ENCODE measurements around the gene KIAA1958. TPM values are rescaled to one million over a fixed set of nuclear protein-coding genes. Genes with fewer than 3 reads are reported as not detected.

Gene KIAA1958
- total and polyA plus RNA-seq, 2 of the 8 experiments (the other 6 are each of a cell fraction or from before 2014, with no cell fraction given) = 11.4 to 43.8 TPM

DNA sequence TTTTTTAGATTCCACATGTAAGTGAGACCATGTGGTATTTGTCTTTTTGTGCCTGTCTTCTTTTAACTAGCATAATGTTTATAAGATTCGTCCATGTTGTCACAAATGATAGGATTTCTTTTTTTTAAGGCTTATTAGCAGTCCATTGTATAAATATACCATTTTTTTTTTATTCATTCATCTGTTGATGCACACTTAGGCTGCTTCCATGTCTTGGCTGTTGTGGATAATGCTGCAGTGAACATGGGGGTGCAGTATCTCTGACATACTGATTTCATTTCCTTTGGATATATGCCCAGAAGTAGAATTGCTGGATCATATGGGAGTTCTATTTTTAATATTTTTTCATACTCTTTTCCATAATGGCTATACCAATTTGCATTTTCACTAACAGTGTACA, 48.7 kb downstream of the KIAA1958 start:
- no peak for FAIRE-seq
- H3K4me2 ChIP-seq (ENCODE audit: insufficient read depth in 1 of 2, low read depth in 2 of 2, low read length in 2 of 2) = no peak overlapping the region
- TF ChIP-seq, protein P1, sequence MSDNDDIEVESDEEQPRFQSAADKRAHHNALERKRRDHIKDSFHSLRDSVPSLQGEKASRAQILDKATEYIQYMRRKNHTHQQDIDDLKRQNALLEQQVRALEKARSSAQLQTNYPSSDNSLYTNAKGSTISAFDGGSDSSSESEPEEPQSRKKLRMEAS (IDR thresholded peaks at IDR 0.05) = no peak

More for the DNA sequence above, 48.7 kb downstream of the KIAA1958 start:
- H3K9me3 ChIP-seq (ENCODE audit: insufficient read depth in 2 of 2, low read depth in 1 of 2, low read length in 1 of 2) = no peaks in the 10 kb centered on the region
- no peak for DNase-seq (ENCODE audit: low read depth in 1 of 2, low spot score in 2 of 2)
- H2AFZ ChIP-seq (ENCODE audit: low read length) = no peak overlapping the region
- no peak overlapping the region for H3K27ac ChIP-seq (ENCODE audit: low read depth, low read length)
- no peak overlapping the region for H3K56ac ChIP-seq (replicated peaks; ENCODE audit: insufficient read length, low read depth, low read length)
- H2BK20ac ChIP-seq (ENCODE audit: low read length) = no peak overlapping the region
- no peak overlapping the region for H4K91ac ChIP-seq (replicated peaks; ENCODE audit: insufficient read length, low read length)
- H3K4me3 ChIP-seq (ENCODE audit: extremely low read depth in 1 of 4, insufficient read depth in 2 of 4, low read depth in 3 of 4, low read length in 4 of 4) = no peak overlapping the region
- H3K4me1 ChIP-seq (replicated peaks in 1 of 4; ENCODE audit: control insufficient read depth in 3 of 4, insufficient read depth in 4 of 4, low read length in 3 of 4) = peaks cover 0 to 3% (median 0%) of the 10 kb centered on the region in 4 experiments; a peak in 3 of 7 replicates
- H3K9ac ChIP-seq (replicated peaks in 1 of 4; ENCODE audit: extremely low read depth in 1 of 4, low read depth in 3 of 4, low read length in 3 of 4) = no peak overlapping the region
- H4K8ac ChIP-seq (ENCODE audit: extremely low read depth, insufficient read depth, low read length) = no peak overlapping the region
- H2BK15ac ChIP-seq (ENCODE audit: low read length) = no peak overlapping the region
- H3K27me3 ChIP-seq (replicated peaks in 1 of 4; ENCODE audit: control insufficient read depth in 3 of 4, extremely low read depth in 1 of 4, insufficient read depth in 3 of 4, low read length in 3 of 4) = no peaks in the 10 kb centered on the region
- no peak overlapping the region for H3K18ac ChIP-seq (ENCODE audit: extremely low read depth, low read length)
- H2AK5ac ChIP-seq (ENCODE audit: low read depth, low read length) = no peak overlapping the region
- H2BK5ac ChIP-seq (ENCODE audit: low read depth, low read length) = no peak overlapping the region
- H3K14ac ChIP-seq (ENCODE audit: insufficient read length) = no peak overlapping the region
- peaks cover 0 to 5% of the 10 kb centered on the region in 2 experiments for H4K20me1 ChIP-seq (replicated peaks in 1 of 2; ENCODE audit: control insufficient read depth in 1 of 2, insufficient read depth in 2 of 2, low read length in 2 of 2)
- POLR2A ChIA-PET (ENCODE audit: partially characterized antibody) = no interaction called here
- H3K23me2 ChIP-seq (ENCODE audit: low read depth, low read length) = no peaks in the 10 kb centered on the region
- H4K5ac ChIP-seq (ENCODE audit: insufficient read length, low read depth, low read length) = no peak overlapping the region
- no peak overlapping the region for H3K4ac ChIP-seq (replicated peaks; ENCODE audit: insufficient read length, low read depth, low read length)
- WGBS, 2 experiments (ENCODE audit: extremely low coverage in 1 of 2, insufficient coverage in 1 of 2, insufficient read length in 1 of 2, insufficient replicate concordance in 2 of 2, low coverage in 1 of 2, low lambda C conversion rate in 2 of 2, missing lambda C conversion rate in 1 of 2) = 0% methylated on average over 1 of the region's 1 CpG; no CpG with 5 or more reads in 1 of the 2 experiments
- H2BK12ac ChIP-seq (ENCODE audit: low read depth, low read length) = no peak overlapping the region
- peaks cover 0 to 4% (median 0%) of the 10 kb centered on the region in 4 experiments; a peak in 1 of 8 replicates for H3K36me3 ChIP-seq (ENCODE audit: control insufficient read depth in 2 of 4, insufficient read depth in 4 of 4, low read length in 3 of 4)
- no peak overlapping the region for H2BK120ac ChIP-seq (replicated peaks; ENCODE audit: low read depth, low read length)
- no peak overlapping the region for H3K23ac ChIP-seq (ENCODE audit: insufficient read length)
- H3K79me1 ChIP-seq (ENCODE audit: low read depth, low read length) = peaks cover 9% of the 10 kb centered on the region
- peaks cover 0 to 78% of the 10 kb centered on the region in 2 experiments; a peak in 3 of 4 replicates for H3K79me2 ChIP-seq (ENCODE audit: control insufficient read depth in 1 of 2, insufficient read depth in 2 of 2, low read length in 2 of 2)
- CTCF ChIA-PET (ENCODE audit: partially characterized antibody) = interaction anchor here (0.5 kb wide), 1 partner anchor 284 kb away, joined by 3 read pairs; no protein-coding TSS in a partner anchor

Data from H1 (cell line).